Neural cell (in vitro differentiated cells): ENCODE results near the gene COL15A1. TPM values are rescaled to one million over a fixed set of nuclear protein-coding genes. Genes with fewer than 3 reads are reported as not detected.

Source experiments
- H2AFZ ChIP-seq: fragments of 200-600, 300-800 bp; sonication (generic), shearing (Covaris generic); 2 replicates; pipeline ENCODE4 v1.6.0; 2014; ENCODE audit warnings: low read depth, mild to moderate bottlenecking, antibody characterized with exemption, low read length, moderate library complexity
- H3F3A ChIP-seq: fragments of 200-600 bp; shearing (Covaris generic); 2 replicates; pipeline ENCODE4 v1.6.1; 2016; ENCODE audit warnings: mild to moderate bottlenecking, moderate library complexity, mixed read lengths, antibody characterized with exemption, low read length; ENCODE audit not compliant: insufficient read depth, poor library complexity, severe bottlenecking
- H3K27ac ChIP-seq: fragments of 200-600, 300-800 bp; sonication (generic), shearing (Covaris generic); 2 replicates; pipeline ENCODE4 v1.5.1; 2014; ENCODE audit warnings: mild to moderate bottlenecking, low read length, moderate library complexity
- H3K27me3 ChIP-seq: fragments of 300-800, 200-600 bp; sonication (generic), shearing (Covaris generic); 2 replicates; pipeline ENCODE4 v1.6.0; 2014; ENCODE audit warnings: mild to moderate bottlenecking, low read depth, low read length, moderate library complexity; ENCODE audit not compliant: insufficient read depth
- H3K36me3 ChIP-seq: fragments of 300-800, 200-600 bp; sonication (generic), shearing (Covaris generic); 2 replicates; pipeline ENCODE4 v1.5.1; 2014; ENCODE audit warnings: mild to moderate bottlenecking, antibody characterized with exemption, low read length, moderate library complexity; ENCODE audit not compliant: insufficient read depth
- H3K4me2 ChIP-seq: fragments of 300-800, 200-600 bp; sonication (generic), shearing (Covaris generic); 2 replicates; pipeline ENCODE4 v1.6.0; 2014; ENCODE audit warnings: mild to moderate bottlenecking, low read length
- H3K4me3 ChIP-seq: fragments of 300-800, 200-600 bp; sonication (generic), shearing (Covaris generic); 2 replicates; pipeline ENCODE4 v1.5.1; 2014; ENCODE audit warnings: mild to moderate bottlenecking, low read length, moderate library complexity
- H3K79me2 ChIP-seq: fragments of 200-600 bp; shearing (Covaris generic); replicated peaks from 2 replicates; pipeline ENCODE4 v1.6.0; 2014; ENCODE audit warnings: mild to moderate bottlenecking, low read length, moderate library complexity; ENCODE audit not compliant: insufficient read depth
- H3K9ac ChIP-seq: fragments of 300-800, 200-600 bp; sonication (generic), shearing (Covaris generic); 2 replicates; pipeline ENCODE4 v1.6.1; 2016; ENCODE audit warnings: mild to moderate bottlenecking, low read length, mixed read lengths
- H3K9me2 ChIP-seq: fragments of 200-600 bp; shearing (Covaris generic); 2 replicates; pipeline ENCODE4 v1.6.1; 2016; ENCODE audit warnings: mild to moderate bottlenecking, low read length, mixed read lengths; ENCODE audit not compliant: insufficient read depth
- H3K9me3 ChIP-seq: fragments of 200-600, 300-800 bp; sonication (generic), shearing (Covaris generic); 2 replicates; pipeline ENCODE4 v1.6.1; 2016; ENCODE audit warnings: mild to moderate bottlenecking, mixed run types, low read length, moderate library complexity, mixed read lengths
- H4K20me1 ChIP-seq: fragments of 200-600 bp; shearing (Covaris generic); 2 replicates; pipeline ENCODE4 v1.6.1; 2016; ENCODE audit warnings: mild to moderate bottlenecking, mixed run types; ENCODE audit not compliant: insufficient read depth
- EP300 ChIP-seq: fragments of 450-650 bp; conservative IDR thresholded peaks from 2 replicates; pipeline ENCODE4 v1.6.1; 2014; ENCODE audit warnings: antibody characterized with exemption, mild to moderate bottlenecking, moderate library complexity; ENCODE audit not compliant: poor library complexity, severe bottlenecking
- EZH2 ChIP-seq: fragments of 200-600, 300-800 bp; shearing (Covaris generic), sonication (generic); IDR thresholded peaks from 2 replicates; pipeline ENCODE4 v1.6.1; 2014; ENCODE audit warnings: antibody characterized with exemption, low read length, borderline replicate concordance, mild to moderate bottlenecking; ENCODE audit not compliant: insufficient read depth, poor library complexity, severe bottlenecking
- MXI1 ChIP-seq: fragments of 450-650 bp; conservative IDR thresholded peaks from 2 replicates; pipeline ENCODE4 v1.6.1; 2014; ENCODE audit warnings: antibody characterized with exemption, mild to moderate bottlenecking; ENCODE audit not compliant: poor library complexity, severe bottlenecking
- POLR2AphosphoS5 ChIP-seq: IDR thresholded peaks from 2 replicates; pipeline ENCODE4 v1.6.1; 2012
- RAD21 ChIP-seq: fragments of 450-650 bp; conservative IDR thresholded peaks from 2 replicates; pipeline ENCODE4 v1.6.1; 2014; ENCODE audit warnings: antibody characterized with exemption, mild to moderate bottlenecking, moderate library complexity
- SMC3 ChIP-seq: fragments of 450-650 bp; conservative IDR thresholded peaks from 2 replicates; pipeline ENCODE4 v1.6.1; 2014; ENCODE audit warnings: antibody characterized with exemption, mild to moderate bottlenecking, moderate library complexity; ENCODE audit not compliant: poor library complexity
- TAF1 ChIP-seq: IDR thresholded peaks from 2 replicates; pipeline ENCODE4 v1.6.1; 2012; ENCODE audit warnings: low read depth
- polyA plus RNA-seq: library from polyadenylated mRNA; depleted of rRNA; stranded (reverse); fragments of >200 nt; gene quantifications from 2 replicates; pipeline ENCODE4 v1.2.3, GENCODE V29; 2014
- TF ChIP-seq, protein P1 (sequence below): IDR thresholded peaks from 2 replicates; pipeline ENCODE4 v1.6.1; 2012; ENCODE audit warnings: borderline replicate concordance
- TF ChIP-seq, protein P2 (sequence below): fragments of 450-650 bp; IDR thresholded peaks from 2 replicates; pipeline ENCODE4 v1.5.1; 2014; ENCODE audit warnings: antibody characterized with exemption, mild to moderate bottlenecking, moderate library complexity; ENCODE audit not compliant: poor library complexity, severe bottlenecking

Gene COL15A1
- polyA plus RNA-seq, 1 donor from 2014 or later = 2.8 TPM

DNA sequence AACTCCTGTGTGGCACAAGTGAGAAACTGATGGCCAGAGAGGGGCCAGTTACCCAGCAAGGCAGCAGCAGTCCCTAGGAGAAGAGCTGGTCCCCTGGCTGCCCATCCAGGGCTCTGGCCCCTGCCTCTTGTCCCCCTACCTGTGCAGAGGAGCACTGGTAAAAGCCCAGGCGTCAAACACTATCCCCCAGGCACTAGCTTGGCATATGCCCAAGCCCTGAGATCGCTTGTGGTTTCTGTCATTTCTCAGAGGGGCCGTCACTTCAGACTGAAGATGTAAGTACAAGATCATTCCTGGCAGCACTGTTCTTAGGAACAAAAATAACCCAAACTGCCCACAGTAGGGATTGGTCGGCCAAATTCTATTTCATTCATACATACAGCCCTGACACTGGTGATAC, 53.9 kb downstream of the COL15A1 start:
- Histone ChIP-seq H3K4me2 (no peak overlapping the region), H3K4me3 (no peak overlapping the region), H3K9me3 (no peaks in the 10 kb centered on the region), H3K9ac (no peak overlapping the region), H3K9me2 (no peaks in the 10 kb centered on the region), H3K27ac (no peak overlapping the region), H4K20me1 (no peaks in the 10 kb centered on the region), H3F3A (no peaks in the 10 kb centered on the region), H3K27me3 (no peaks in the 10 kb centered on the region), H3K36me3 (no peaks in the 10 kb centered on the region), H3K79me2 (no peaks in the 10 kb centered on the region), H2AFZ (no peak overlapping the region)
- TF ChIP-seq, protein P1, sequence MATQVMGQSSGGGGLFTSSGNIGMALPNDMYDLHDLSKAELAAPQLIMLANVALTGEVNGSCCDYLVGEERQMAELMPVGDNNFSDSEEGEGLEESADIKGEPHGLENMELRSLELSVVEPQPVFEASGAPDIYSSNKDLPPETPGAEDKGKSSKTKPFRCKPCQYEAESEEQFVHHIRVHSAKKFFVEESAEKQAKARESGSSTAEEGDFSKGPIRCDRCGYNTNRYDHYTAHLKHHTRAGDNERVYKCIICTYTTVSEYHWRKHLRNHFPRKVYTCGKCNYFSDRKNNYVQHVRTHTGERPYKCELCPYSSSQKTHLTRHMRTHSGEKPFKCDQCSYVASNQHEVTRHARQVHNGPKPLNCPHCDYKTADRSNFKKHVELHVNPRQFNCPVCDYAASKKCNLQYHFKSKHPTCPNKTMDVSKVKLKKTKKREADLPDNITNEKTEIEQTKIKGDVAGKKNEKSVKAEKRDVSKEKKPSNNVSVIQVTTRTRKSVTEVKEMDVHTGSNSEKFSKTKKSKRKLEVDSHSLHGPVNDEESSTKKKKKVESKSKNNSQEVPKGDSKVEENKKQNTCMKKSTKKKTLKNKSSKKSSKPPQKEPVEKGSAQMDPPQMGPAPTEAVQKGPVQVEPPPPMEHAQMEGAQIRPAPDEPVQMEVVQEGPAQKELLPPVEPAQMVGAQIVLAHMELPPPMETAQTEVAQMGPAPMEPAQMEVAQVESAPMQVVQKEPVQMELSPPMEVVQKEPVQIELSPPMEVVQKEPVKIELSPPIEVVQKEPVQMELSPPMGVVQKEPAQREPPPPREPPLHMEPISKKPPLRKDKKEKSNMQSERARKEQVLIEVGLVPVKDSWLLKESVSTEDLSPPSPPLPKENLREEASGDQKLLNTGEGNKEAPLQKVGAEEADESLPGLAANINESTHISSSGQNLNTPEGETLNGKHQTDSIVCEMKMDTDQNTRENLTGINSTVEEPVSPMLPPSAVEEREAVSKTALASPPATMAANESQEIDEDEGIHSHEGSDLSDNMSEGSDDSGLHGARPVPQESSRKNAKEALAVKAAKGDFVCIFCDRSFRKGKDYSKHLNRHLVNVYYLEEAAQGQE = no peak
- no peak for TF ChIP-seq POLR2AphosphoS5
- TF ChIP-seq EP300 = no peak
- no peak for TF ChIP-seq MXI1
- TF ChIP-seq, protein P2, sequence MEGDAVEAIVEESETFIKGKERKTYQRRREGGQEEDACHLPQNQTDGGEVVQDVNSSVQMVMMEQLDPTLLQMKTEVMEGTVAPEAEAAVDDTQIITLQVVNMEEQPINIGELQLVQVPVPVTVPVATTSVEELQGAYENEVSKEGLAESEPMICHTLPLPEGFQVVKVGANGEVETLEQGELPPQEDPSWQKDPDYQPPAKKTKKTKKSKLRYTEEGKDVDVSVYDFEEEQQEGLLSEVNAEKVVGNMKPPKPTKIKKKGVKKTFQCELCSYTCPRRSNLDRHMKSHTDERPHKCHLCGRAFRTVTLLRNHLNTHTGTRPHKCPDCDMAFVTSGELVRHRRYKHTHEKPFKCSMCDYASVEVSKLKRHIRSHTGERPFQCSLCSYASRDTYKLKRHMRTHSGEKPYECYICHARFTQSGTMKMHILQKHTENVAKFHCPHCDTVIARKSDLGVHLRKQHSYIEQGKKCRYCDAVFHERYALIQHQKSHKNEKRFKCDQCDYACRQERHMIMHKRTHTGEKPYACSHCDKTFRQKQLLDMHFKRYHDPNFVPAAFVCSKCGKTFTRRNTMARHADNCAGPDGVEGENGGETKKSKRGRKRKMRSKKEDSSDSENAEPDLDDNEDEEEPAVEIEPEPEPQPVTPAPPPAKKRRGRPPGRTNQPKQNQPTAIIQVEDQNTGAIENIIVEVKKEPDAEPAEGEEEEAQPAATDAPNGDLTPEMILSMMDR = no peak
- no peak for TF ChIP-seq SMC3
- TF ChIP-seq RAD21 = no peak
- TF ChIP-seq TAF1 = no peak
- no peak for TF ChIP-seq EZH2

DNA sequence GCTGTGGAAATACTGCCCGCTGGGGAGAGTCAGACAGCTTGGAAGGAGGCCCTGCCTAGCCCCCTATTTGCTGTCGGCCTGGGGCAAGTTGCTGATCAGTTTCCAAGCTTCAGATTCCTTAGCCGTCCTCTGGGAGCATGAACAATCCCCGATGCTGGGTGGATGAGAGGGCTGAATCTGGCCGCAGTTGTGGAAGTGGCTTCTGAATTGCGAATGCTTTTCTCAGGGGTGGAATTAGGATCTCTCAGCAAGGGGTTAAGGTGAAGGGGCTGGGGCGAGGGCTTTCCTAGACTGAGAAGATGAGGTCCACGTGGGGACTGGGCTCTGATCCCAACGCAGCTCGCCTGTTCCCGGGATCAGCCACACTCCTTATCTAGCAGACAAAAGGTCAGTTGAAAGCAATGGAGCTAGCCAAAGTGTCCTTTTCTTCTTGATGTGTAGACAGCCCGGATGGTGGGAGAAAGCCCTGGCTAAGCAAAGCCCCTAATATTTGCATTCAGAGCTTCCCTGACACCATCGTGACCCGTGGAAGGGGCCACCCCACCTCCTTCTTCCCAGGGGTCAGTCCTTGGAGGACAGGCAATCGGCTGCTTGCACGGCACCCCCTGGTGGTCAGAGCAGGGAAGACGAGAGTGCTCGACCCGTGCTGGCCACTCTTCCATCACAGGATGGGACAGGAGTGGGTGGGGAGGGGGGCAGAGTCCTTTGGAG, 54.9 kb downstream of the COL15A1 start:
- no peak overlapping the region for H3K4me3 ChIP-seq
- H4K20me1 ChIP-seq = no peaks in the 10 kb centered on the region
- H3K36me3 ChIP-seq = no peaks in the 10 kb centered on the region
- H3K9ac ChIP-seq = no peak overlapping the region
- H3K4me2 ChIP-seq = no peak overlapping the region
- H3K27me3 ChIP-seq = no peaks in the 10 kb centered on the region
- no peaks in the 10 kb centered on the region for H3F3A ChIP-seq
- H3K9me2 ChIP-seq = no peaks in the 10 kb centered on the region
- H3K9me3 ChIP-seq = no peaks in the 10 kb centered on the region
- H2AFZ ChIP-seq = no peak overlapping the region
- H3K79me2 ChIP-seq = no peaks in the 10 kb centered on the region
- TF ChIP-seq, protein P1 = no peak
- no peak overlapping the region for H3K27ac ChIP-seq
